Uterus (tissue), 4 donors: ENCODE measurements around the gene FCN3. TPM values are rescaled to one million over a fixed set of nuclear protein-coding genes. Genes with fewer than 3 reads are reported as not detected.

Source experiments
- DNase-seq, 2 donors: peaks; one replicate each; pipeline ENCODE4 v3.0.0-alpha.2; 2019 to 2020
- H3K27ac ChIP-seq, 2 donors: fragments of 200-600 bp; sonication (generic); 1 replicate in 1 of 2; 2 replicates in 1 of 2; pipeline ENCODE4 v1.5.1; 2016 to 2018
- H3K27me3 ChIP-seq, 2 donors: fragments of 200-600 bp; sonication (generic); one replicate each; pipeline ENCODE4 v1.5.1; 2018 to 2019; ENCODE audit warnings: control low read depth in 1 of 2
- H3K36me3 ChIP-seq, 2 donors: fragments of 200-600 bp; sonication (generic); one replicate each; pipeline ENCODE4 v1.5.1; 2019; ENCODE audit warnings: control low read depth in 1 of 2
- H3K4me1 ChIP-seq, 2 donors: fragments of 200-600 bp; sonication (generic); one replicate each; pipeline ENCODE4 v1.5.1; 2018 to 2019; ENCODE audit warnings: control low read depth in 1 of 2
- H3K4me3 ChIP-seq, 2 donors: fragments of 200-600 bp; sonication (generic); 1 replicate in 1 of 2; 2 replicates in 1 of 2; pipeline ENCODE4 v1.5.1; 2018 to 2019; ENCODE audit warnings: mild to moderate bottlenecking in 1 of 2
- H3K9me3 ChIP-seq, 2 donors: fragments of 200-600 bp; sonication (generic); one replicate each; pipeline ENCODE4 v1.5.1; 2019; ENCODE audit warnings: control low read depth in 1 of 2
- POLR2A ChIP-seq, 2 donors: fragments of 450-650 bp; IDR thresholded peaks; one replicate each; pipeline ENCODE4 v1.6.1; 2016; ENCODE audit warnings: antibody characterized with exemption in 2 of 2, mild to moderate bottlenecking in 1 of 2, moderate library complexity in 1 of 2
- intact Hi-C: fragments of 100-400 bp; cut with DNase I; formaldehyde crosslinking; loops from one replicate; pipeline ENCODE4 v1.15.1; 2023; ENCODE audit warnings: low total_unique reads
- total RNA-seq, 4 donors: library from RNA; depleted of rRNA in 3 of 4; stranded (reverse); fragments of >200 nt in 3 of 4; gene quantifications; one replicate each; pipeline versions ENCODE4 v1.1.0 to v1.2.4, GENCODE V29; 2014 to 2023
- TF ChIP-seq, protein P1 (sequence below), 4 experiments: fragments of 200-600 bp in 2 of 4; fragments of 450-650 bp in 2 of 4; sonication (generic) in 2 of 4; IDR thresholded peaks; one replicate each; pipeline ENCODE4 v1.5.1; 2016 to 2019; ENCODE audit warnings: antibody characterized with exemption in 4 of 4, mild to moderate bottlenecking in 2 of 4, moderate library complexity in 1 of 4
- donor health status: DM: yes; HTN: yes; CAD: no.

FCN3 gene
- total RNA-seq, 4 donors from 2014 or later, result 2.1 to 4.7 (median 2.4) TPM; not detected in 1

DNA sequence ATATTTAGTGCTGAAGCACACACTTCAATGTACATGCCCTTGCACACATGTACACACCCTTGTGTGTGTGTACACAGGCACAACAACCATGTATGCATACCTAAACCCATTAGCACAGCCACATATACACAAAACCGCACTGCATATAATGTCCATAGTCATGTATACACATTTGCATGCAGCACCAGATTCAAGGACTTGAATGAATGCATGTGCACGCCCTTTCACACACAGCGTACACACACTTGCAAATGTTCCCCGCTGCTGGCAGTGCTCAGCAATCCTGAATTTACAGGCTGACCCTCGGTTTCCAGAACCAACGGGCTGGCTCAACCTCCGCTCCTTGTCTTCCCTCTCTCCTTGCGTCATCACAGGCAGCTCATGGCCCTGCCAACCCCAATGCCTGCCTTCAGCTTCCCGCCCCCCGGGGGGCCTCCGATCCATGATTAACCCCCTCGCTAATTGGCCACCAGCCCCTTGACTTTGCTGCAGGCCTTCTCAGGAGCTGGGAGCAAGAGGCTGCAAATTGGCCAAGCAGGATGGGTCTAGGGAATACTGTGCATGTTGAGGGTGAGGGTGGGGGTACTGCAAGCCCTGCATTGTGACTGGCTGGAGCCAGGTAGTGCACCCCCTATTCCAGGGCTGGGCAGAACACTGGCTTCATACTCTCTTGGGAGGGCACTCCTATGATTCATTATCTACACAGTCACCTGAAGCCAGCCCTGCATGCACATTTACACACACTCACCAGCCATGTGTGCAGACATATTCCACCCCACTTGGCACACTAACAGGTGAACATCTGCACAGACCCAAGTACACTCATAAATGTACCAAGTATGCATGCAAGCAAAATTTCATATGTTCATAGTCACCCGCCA, 25.7 kb upstream of the FCN3 start:
- TF ChIP-seq, protein P1, sequence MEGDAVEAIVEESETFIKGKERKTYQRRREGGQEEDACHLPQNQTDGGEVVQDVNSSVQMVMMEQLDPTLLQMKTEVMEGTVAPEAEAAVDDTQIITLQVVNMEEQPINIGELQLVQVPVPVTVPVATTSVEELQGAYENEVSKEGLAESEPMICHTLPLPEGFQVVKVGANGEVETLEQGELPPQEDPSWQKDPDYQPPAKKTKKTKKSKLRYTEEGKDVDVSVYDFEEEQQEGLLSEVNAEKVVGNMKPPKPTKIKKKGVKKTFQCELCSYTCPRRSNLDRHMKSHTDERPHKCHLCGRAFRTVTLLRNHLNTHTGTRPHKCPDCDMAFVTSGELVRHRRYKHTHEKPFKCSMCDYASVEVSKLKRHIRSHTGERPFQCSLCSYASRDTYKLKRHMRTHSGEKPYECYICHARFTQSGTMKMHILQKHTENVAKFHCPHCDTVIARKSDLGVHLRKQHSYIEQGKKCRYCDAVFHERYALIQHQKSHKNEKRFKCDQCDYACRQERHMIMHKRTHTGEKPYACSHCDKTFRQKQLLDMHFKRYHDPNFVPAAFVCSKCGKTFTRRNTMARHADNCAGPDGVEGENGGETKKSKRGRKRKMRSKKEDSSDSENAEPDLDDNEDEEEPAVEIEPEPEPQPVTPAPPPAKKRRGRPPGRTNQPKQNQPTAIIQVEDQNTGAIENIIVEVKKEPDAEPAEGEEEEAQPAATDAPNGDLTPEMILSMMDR (IDR thresholded peaks at IDR 0.05), result no peak
- TF ChIP-seq POLR2A (IDR thresholded peaks at IDR 0.05), result no peak
- Histone ChIP-seq H3K27ac (no peak overlapping the region), H3K36me3 (no peaks in the 10 kb centered on the region), H3K4me3 (no peak overlapping the region), H3K9me3 (no peaks in the 10 kb centered on the region), H3K4me1 (peaks cover 6 to 17% of the 10 kb centered on the region in 2 donors), H3K27me3 (no peaks in the 10 kb centered on the region)
- intact Hi-C loops, result loop anchor here (5.0 kb wide), 1 partner anchor 207 kb away; no protein-coding TSS in a partner anchor
- no peak for DNase-seq

DNA sequence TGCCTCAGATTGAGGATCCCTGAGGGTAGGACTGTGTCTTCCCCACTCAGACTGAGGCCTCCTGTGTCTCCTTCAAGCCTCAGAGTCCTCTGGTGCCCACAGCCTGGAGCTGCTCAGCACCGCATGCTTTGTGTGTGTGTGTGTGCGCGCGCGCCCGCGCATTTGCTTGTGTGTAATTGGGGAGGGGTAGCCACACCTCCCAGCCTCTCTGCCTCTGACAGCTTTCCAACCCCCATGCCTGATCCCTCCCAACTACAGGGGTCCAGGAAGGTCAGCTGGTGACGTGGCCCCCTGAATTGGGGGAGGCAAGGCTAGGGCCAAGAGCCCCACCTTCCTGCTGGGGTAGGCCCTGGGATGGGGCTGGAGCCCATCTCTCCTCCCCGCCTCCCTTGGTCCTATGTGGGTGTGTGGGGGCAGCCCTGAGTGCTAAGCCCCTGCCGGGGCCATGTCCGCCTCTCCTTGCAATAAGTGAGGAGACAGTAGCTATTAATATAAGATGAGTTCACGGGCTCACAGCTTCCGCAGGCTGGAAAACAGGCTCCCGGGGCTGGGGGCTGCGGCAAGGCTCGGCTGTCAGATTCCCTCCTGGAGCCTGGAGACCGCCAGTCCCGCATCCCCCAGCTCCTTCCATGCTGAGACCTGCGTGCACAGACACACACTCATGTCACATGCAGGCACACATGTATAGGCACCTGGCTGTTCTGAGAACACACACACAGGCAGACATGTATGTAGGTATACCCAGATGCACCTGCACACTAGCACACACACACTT, 24.8 kb upstream of the FCN3 start:
- peaks cover 6 to 17% of the 10 kb centered on the region in 2 donors for H3K4me1 ChIP-seq
- no peak overlapping the region for H3K4me3 ChIP-seq
- H3K27me3 ChIP-seq, result no peaks in the 10 kb centered on the region
- intact Hi-C loops, result loop anchor here (5.0 kb wide), 2 partner anchors 208 to 263 kb away; no protein-coding TSS in a partner anchor
- no peaks in the 10 kb centered on the region for H3K9me3 ChIP-seq
- no peaks in the 10 kb centered on the region for H3K36me3 ChIP-seq
- TF ChIP-seq, protein P1 (IDR thresholded peaks at IDR 0.05), result no peak
- TF ChIP-seq POLR2A (IDR thresholded peaks at IDR 0.05), result no peak
- no peak overlapping the region for H3K27ac ChIP-seq
- DNase-seq, result no peak

DNA sequence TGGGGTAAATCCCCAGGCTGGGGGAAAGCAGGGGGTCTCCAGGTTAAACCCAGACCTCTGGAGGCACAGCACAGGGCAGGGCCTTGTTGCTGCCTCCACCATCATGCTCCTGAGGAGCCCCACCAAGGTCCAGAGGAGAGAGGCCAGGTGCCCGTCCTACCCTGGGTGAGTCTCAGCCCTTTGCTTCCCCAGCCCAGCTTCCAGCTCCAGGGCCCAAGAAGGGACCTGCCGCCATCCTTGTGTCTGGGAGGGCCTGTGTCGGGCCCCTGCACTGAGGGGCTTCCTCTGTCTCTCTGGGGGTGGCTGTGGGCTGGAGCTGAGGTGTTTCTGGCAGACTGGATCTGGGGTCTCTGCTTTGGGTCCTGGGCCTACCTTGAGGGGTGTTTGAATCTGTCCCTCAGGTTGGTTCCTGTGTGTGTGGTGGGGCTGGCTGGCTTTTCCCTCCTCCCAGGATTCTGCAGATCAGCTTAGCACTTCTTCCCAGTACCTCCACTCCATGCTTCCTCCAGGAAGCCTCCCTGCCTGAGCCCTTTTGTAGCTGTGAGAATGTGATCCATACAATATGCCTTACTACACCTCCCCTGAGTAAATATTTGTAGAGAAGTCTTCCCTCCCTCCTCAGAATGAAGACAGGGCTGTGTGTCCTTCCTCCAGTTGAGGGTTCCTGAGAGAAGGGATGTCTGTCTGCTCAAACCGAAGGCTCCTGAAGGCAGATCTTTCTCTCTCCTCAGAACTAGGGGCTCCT, 24.0 kb upstream of the FCN3 start:
- Histone ChIP-seq H3K36me3 (no peaks in the 10 kb centered on the region), H3K9me3 (no peaks in the 10 kb centered on the region), H3K27me3 (no peaks in the 10 kb centered on the region), H3K27ac (no peak overlapping the region), H3K4me3 (no peak overlapping the region), H3K4me1 (peaks cover 6 to 12% of the 10 kb centered on the region in 2 donors)
- no peak for DNase-seq
- no peak for TF ChIP-seq POLR2A (IDR thresholded peaks at IDR 0.05)
- TF ChIP-seq, protein P1 (IDR thresholded peaks at IDR 0.05), result no peak
- intact Hi-C loops, result loop anchor here (5.0 kb wide), 1 partner anchor 264 kb away; no protein-coding TSS in a partner anchor

DNA sequence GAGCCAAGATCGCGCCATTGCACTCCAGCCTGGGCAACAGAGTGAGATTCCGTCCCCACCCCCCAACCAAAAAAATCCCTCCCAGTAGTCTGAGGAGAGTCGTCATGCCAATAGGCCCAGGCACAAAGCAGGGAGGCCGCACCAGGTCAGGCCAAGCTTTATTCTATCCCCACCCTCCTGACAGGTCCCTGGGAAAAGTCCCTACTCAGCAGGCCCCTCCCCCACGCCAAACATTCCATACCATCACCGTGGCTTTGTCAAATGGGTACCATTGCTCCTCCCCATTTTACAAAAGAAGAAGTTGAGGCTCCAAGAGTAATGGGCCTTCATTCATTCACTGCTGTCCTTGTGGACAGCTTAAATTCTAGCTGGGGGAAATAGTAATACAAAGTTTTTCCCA, 23.1 kb upstream of the FCN3 start:
- Histone ChIP-seq H3K27me3 (no peaks in the 10 kb centered on the region), H3K27ac (no peak overlapping the region), H3K4me1 (peaks cover 6% of the 10 kb centered on the region in 2 donors), H3K4me3 (no peak overlapping the region), H3K9me3 (no peaks in the 10 kb centered on the region), H3K36me3 (no peaks in the 10 kb centered on the region)
- TF ChIP-seq POLR2A (IDR thresholded peaks at IDR 0.05), result no peak
- TF ChIP-seq, protein P1 (IDR thresholded peaks at IDR 0.05), result no peak
- intact Hi-C loops, result loop anchor here (5.0 kb wide), 1 partner anchor 265 kb away; no protein-coding TSS in a partner anchor
- DNase-seq, result no peak
